ENCODE data around the gene RTN1.

Gene RTN1

DNA sequence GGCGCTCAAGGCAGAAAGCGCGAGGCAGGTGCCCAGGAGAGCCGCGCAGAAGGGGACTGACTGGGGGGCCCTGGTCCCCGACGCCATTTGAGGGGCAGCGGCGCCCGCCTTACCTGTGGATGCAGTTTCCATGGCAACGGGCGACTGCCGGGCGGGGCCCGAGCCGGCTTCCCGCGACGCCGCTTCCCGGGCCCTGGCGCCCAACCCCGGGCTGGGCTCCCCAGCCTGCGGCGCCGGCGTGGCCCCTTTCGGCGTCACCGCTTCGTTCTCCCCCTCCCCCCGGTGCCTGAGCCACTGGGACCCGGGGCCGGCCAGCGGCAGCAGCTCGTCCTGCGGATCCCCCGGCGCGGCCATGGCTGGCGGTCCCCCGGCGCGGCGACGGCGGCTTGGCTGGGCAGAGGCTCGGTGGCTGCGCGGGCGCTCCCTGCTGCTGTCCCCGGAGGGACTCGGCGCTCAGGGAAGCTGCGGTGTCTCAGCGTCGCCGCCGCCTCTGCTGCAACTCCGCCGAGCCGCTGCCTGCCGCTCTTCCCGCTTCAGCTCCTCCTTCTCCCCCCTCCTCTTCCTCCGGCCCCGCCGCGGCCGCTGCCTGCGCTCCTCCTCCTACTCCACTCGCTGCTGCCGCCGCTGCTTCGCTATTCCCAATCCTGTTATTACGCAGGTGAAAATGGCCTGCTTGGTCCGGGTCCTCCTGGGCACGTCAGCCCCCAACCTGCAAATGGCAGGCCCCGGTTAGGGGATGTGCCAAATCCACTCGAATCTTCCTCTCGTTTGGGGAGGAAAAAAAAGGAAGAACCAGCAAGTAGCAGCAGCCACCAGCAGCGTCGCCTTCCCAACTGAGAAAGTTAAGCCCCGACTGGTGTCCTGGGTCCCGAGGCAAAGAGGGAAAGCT lies at the start of gene RTN1:
RTN1 (minus strand) TSS at position 500 of the 889 bp plus-strand sequence; CDS start at position 354, 146 bp downstream.
- peak within 1 kb of the TSS; percentile 72 for H3K4me3 ChIP-seq (ENCODE audit: low read length)
- H3K27me3 ChIP-seq (ENCODE audit: insufficient read depth, low read length) = peaks cover 66% of the 10 kb centered on the region
- H3K4me1 ChIP-seq (ENCODE audit: insufficient read depth, low read length) = 0 out of 2 replicates have a peak, but pooled peaks cover 5% of the 10 kb centered on the region
- H3K27ac ChIP-seq (ENCODE audit: low read length) = no peak within 1 kb of the TSS
- H3K36me3 ChIP-seq (ENCODE audit: insufficient read depth, low read depth, low read length) = no peaks in the 10 kb centered on the region
- H3K9ac ChIP-seq (ENCODE audit: low read depth, low read length) = peak within 1 kb of the TSS; percentile 35; the same call in 1 of the 2 replicates
- H3K9me3 ChIP-seq (ENCODE audit: insufficient read depth, low read depth, low read length) = no peaks in the 10 kb centered on the region

- peak overlapping the region; percentile 70 for H3K4me3 ChIP-seq (ENCODE audit: low read length)
- H3K27me3 ChIP-seq (ENCODE audit: insufficient read depth, low read length) = 0 out of 2 replicates have a peak, but pooled peaks cover 4% of the 10 kb centered on the region
- no peaks in the 10 kb centered on the region for H3K9me3 ChIP-seq (ENCODE audit: insufficient read depth, low read depth, low read length)
- no peak overlapping the region for H3K27ac ChIP-seq (ENCODE audit: low read length)
- no peaks in the 10 kb centered on the region; the same call in 1 of the 2 replicates for H3K4me1 ChIP-seq (ENCODE audit: insufficient read depth, low read length)
- peak overlapping the region; percentile 59; the same call in 1 of the 2 replicates for H3K9ac ChIP-seq (ENCODE audit: low read depth, low read length)
- no peaks in the 10 kb centered on the region for H3K36me3 ChIP-seq (ENCODE audit: insufficient read depth, low read depth, low read length)
Measured at GRCh38 chr14:59920378-59920683, 49.8 kb upstream of the RTN1 start.

GRCh38 chr14:59919570-59920377 lies 49.2 kb upstream of the RTN1 start, which contains the start of gene LRRC9:
Gene LRRC9 (plus strand): TSS chr14:59920144.
- Histone ChIP-seq H3K36me3 (ENCODE audit: insufficient read depth, low read depth, low read length) (no peaks in the 10 kb centered on the region), H3K9me3 (ENCODE audit: insufficient read depth, low read depth, low read length) (no peaks in the 10 kb centered on the region), H3K27ac (ENCODE audit: low read length) (peak within 1 kb of the TSS; percentile 73), H3K27me3 (ENCODE audit: insufficient read depth, low read length) (0 out of 2 replicates have a peak, but pooled peaks cover 4% of the 10 kb centered on the region), H3K4me3 (ENCODE audit: low read length) (peak within 1 kb of the TSS; percentile 70), H3K9ac (ENCODE audit: low read depth, low read length) (peak within 1 kb of the TSS; percentile 74; the same call in 1 of the 2 replicates), H3K4me1 (ENCODE audit: insufficient read depth, low read length) (no peaks in the 10 kb centered on the region; the same call in 1 of the 2 replicates)

GRCh38 chr14:59918824-59919569 lies 48.4 kb upstream of the RTN1 start:
- Histone ChIP-seq H3K9ac (ENCODE audit: low read depth, low read length) (peak overlapping the region; percentile 74; the same call in 1 of the 2 replicates), H3K4me3 (ENCODE audit: low read length) (peak overlapping the region; percentile 70), H3K9me3 (ENCODE audit: insufficient read depth, low read depth, low read length) (no peaks in the 10 kb centered on the region), H3K4me1 (ENCODE audit: insufficient read depth, low read length) (no peaks in the 10 kb centered on the region; the same call in 1 of the 2 replicates), H3K27ac (ENCODE audit: low read length) (peak overlapping the region; percentile 73), H3K27me3 (ENCODE audit: insufficient read depth, low read length) (0 out of 2 replicates have a peak, but pooled peaks cover 4% of the 10 kb centered on the region), H3K36me3 (ENCODE audit: insufficient read depth, low read depth, low read length) (no peaks in the 10 kb centered on the region)

DNA sequence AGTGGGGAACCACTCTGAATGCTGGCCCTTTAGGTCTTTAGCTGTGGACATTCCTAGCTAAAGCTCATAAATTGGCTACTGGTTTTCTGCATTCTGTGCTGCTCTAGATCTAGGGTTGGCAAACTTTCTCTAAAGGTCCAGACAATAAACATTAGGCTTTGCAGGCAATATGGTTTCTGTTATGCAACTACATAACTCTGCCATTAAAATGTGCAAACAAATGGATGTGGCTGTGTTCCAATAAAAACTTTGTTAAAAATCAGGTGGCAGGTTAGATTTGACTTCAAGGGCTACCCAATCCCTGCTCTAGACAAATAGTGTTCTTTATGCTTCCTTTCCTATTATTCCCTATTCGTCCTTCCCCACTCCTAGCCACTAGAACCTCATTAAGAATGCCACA lies 42.6 kb upstream of the RTN1 start:
- Histone ChIP-seq H3K4me3 (ENCODE audit: low read length) (no peak overlapping the region), H3K9ac (ENCODE audit: low read depth, low read length) (no peak overlapping the region), H3K36me3 (ENCODE audit: insufficient read depth, low read depth, low read length) (no peaks in the 10 kb centered on the region), H3K27ac (ENCODE audit: low read length) (no peak overlapping the region), H3K9me3 (ENCODE audit: insufficient read depth, low read depth, low read length) (no peaks in the 10 kb centered on the region), H3K27me3 (ENCODE audit: insufficient read depth, low read length) (no peaks in the 10 kb centered on the region), H3K4me1 (ENCODE audit: insufficient read depth, low read length) (no peaks in the 10 kb centered on the region)

GRCh38 chr14:59912443-59912842 lies 41.9 kb upstream of the RTN1 start:
- Histone ChIP-seq H3K4me3 (ENCODE audit: low read length) (no peak overlapping the region), H3K36me3 (ENCODE audit: insufficient read depth, low read depth, low read length) (no peaks in the 10 kb centered on the region), H3K9me3 (ENCODE audit: insufficient read depth, low read depth, low read length) (no peaks in the 10 kb centered on the region), H3K4me1 (ENCODE audit: insufficient read depth, low read length) (no peaks in the 10 kb centered on the region), H3K9ac (ENCODE audit: low read depth, low read length) (no peak overlapping the region), H3K27me3 (ENCODE audit: insufficient read depth, low read length) (no peaks in the 10 kb centered on the region), H3K27ac (ENCODE audit: low read length) (no peak overlapping the region)

GRCh38 chr14:59905188-59905587 lies 34.6 kb upstream of the RTN1 start:
- H3K9ac ChIP-seq (ENCODE audit: low read depth, low read length) = no peak overlapping the region
- H3K27me3 ChIP-seq (ENCODE audit: insufficient read depth, low read length) = no peaks in the 10 kb centered on the region

DNA sequence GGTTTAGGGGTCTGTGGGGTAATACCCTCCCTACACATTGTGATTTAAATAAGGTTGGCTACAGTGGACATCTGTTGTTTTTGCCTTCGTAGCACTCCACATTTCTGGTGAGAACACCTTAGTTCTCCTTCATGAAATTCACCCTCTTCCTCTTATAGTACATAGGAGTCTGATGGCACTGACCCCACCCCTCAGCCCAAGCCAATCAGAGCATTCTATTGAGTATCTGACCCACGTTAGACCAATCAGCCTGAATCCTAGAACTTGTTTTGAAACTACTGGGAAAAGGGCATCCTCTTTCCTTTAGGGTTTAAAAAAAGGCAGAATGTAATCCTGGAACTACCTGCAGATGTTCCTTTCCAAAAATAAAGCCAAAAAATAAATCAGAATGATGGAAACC lies 33.6 kb upstream of the RTN1 start:
- Histone ChIP-seq H3K9me3 (ENCODE audit: insufficient read depth, low read depth, low read length) (no peaks in the 10 kb centered on the region; the same call in 1 of the 2 replicates), H3K9ac (ENCODE audit: low read depth, low read length) (no peak overlapping the region), H3K4me1 (ENCODE audit: insufficient read depth, low read length) (no peaks in the 10 kb centered on the region), H3K4me3 (ENCODE audit: low read length) (no peak overlapping the region), H3K27me3 (ENCODE audit: insufficient read depth, low read length) (no peaks in the 10 kb centered on the region), H3K27ac (ENCODE audit: low read length) (no peak overlapping the region), H3K36me3 (ENCODE audit: insufficient read depth, low read depth, low read length) (no peaks in the 10 kb centered on the region)

More at GRCh38 chr14:59905188-59905587, 34.6 kb upstream of the RTN1 start:
- Histone ChIP-seq H3K36me3 (ENCODE audit: insufficient read depth, low read depth, low read length) (no peaks in the 10 kb centered on the region), H3K9me3 (ENCODE audit: insufficient read depth, low read depth, low read length) (no peaks in the 10 kb centered on the region; the same call in 1 of the 2 replicates), H3K4me3 (ENCODE audit: low read length) (no peak overlapping the region), H3K4me1 (ENCODE audit: insufficient read depth, low read length) (no peaks in the 10 kb centered on the region), H3K27ac (ENCODE audit: low read length) (no peak overlapping the region)

DNA sequence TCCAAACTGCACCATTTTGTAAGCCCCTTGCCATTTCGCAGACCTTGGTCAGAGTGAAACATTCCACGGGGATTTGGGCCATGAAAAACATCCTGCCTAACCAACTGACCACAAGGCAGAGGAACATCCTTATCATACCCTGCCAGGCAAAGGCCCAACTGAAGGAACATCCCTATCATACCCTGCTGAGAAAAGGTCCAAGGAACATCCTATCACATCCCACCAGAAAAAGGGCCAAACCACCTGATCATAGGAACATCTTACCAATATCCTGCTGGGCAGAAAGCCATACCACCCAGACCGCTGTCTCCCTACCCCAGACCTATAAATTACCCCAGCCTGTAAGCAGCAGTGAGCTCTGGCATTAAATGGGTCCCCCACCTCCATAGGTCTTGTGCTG lies 30.0 kb upstream of the RTN1 start:
- H3K4me1 ChIP-seq (ENCODE audit: insufficient read depth, low read length) = no peaks in the 10 kb centered on the region
- H3K36me3 ChIP-seq (ENCODE audit: insufficient read depth, low read depth, low read length) = no peaks in the 10 kb centered on the region
- no peaks in the 10 kb centered on the region for H3K27me3 ChIP-seq (ENCODE audit: insufficient read depth, low read length)
- H3K4me3 ChIP-seq (ENCODE audit: low read length) = no peak overlapping the region
- no peak overlapping the region for H3K27ac ChIP-seq (ENCODE audit: low read length)
- no peaks in the 10 kb centered on the region; the same call in 1 of the 2 replicates for H3K9me3 ChIP-seq (ENCODE audit: insufficient read depth, low read depth, low read length)
- no peak overlapping the region for H3K9ac ChIP-seq (ENCODE audit: low read depth, low read length)

DNA sequence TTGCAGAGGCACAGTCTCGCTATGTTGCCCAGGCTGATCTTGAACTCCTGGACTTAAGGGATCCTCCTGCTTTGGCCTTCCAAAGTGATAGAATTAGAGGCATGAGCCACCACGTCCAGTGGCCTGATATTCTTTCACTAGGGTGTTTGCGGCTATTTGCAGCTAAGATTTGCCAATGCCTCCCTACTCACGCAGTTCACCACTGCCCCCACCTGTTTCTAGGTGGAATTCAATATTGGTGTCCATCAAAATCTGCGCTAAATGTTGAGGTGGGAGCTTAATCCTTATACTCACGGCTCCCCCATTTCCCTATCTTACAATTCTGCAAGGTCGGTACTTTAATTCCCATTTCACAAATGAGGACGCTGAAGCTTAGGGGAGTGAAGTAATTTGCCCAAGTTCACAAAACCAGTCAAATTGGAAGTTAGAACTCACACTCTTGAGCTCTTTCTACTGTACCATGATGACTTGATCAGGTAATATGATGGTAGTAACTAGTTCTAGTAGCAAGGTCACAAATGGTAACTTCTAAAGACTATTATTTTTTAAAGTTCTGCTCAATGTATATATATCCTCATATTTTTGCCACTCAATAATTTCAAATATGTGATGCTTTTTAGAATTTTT lies 27.3 kb upstream of the RTN1 start:
- Histone ChIP-seq H3K36me3 (ENCODE audit: insufficient read depth, low read depth, low read length) (no peaks in the 10 kb centered on the region), H3K27me3 (ENCODE audit: insufficient read depth, low read length) (no peaks in the 10 kb centered on the region), H3K4me1 (ENCODE audit: insufficient read depth, low read length) (no peaks in the 10 kb centered on the region)

GRCh38 chr14:59895721-59896120 lies 25.1 kb upstream of the RTN1 start:
- H3K9me3 ChIP-seq (ENCODE audit: insufficient read depth, low read depth, low read length) = no peaks in the 10 kb centered on the region
- no peak overlapping the region for H3K4me3 ChIP-seq (ENCODE audit: low read length)
- no peaks in the 10 kb centered on the region for H3K36me3 ChIP-seq (ENCODE audit: insufficient read depth, low read depth, low read length)
- no peak overlapping the region for H3K9ac ChIP-seq (ENCODE audit: low read depth, low read length)
- H3K27ac ChIP-seq (ENCODE audit: low read length) = no peak overlapping the region
- no peaks in the 10 kb centered on the region for H3K4me1 ChIP-seq (ENCODE audit: insufficient read depth, low read length)
- H3K27me3 ChIP-seq (ENCODE audit: insufficient read depth, low read length) = no peaks in the 10 kb centered on the region

More for the DNA sequence above, 27.3 kb upstream of the RTN1 start:
- Histone ChIP-seq H3K4me3 (ENCODE audit: low read length) (no peak overlapping the region), H3K27ac (ENCODE audit: low read length) (no peak overlapping the region), H3K9ac (ENCODE audit: low read depth, low read length) (no peak overlapping the region), H3K9me3 (ENCODE audit: insufficient read depth, low read depth, low read length) (no peaks in the 10 kb centered on the region; the same call in 1 of the 2 replicates)

Measured in iPS-20b (cell line).